Left colon (tissue), 2 donors: ENCODE measurements around the gene RNF32. TPM values are rescaled to one million over a fixed set of nuclear protein-coding genes. Genes with fewer than 3 reads are reported as not detected.

Source experiments
- ATAC-seq: fragments of 200-7000 bp; cut with Tn5 transposase; one replicate; pipeline ENCODE4 v1.9.1; 2020; ENCODE audit warnings: mild to moderate bottlenecking, moderate library complexity
- DNase-seq, 2 donors: peaks; one replicate each; pipeline ENCODE4 v3.0.0-alpha.2; 2020
- intact Hi-C, 2 donors: fragments of 100-400 bp; cut with DNase I in 1 of 2; cut with micrococcal nuclease in 1 of 2; formaldehyde crosslinking; loops; one replicate each; pipeline versions ENCODE4 v1.11.2 to v1.14.0; 2022; cut with DNase I, micrococcal nuclease
- long read RNA-seq: library from polyadenylated mRNA; unstranded; transcript quantifications from one replicate; pipeline ENCODE4 v2.0.0, GENCODE V29; 2021
- total RNA-seq, 2 donors: library from RNA; stranded (reverse); fragmentation: NEBNext Ultra II Directional; extraction: Animal tissue kit (Norgen Biotek cat#: 25700); gene quantifications; one replicate each; pipeline ENCODE4 v1.2.1, GENCODE V29; 2021
- donor health status: DM: no; HTN: no; CAD: no.
- donor health status: DM: yes; HTN: yes; CAD: no.

The RNF32 gene
- total RNA-seq, result 1 to 10 TPM; 2.8 to 3.6 TPM
- long read RNA-seq, partial matches to known transcripts, result 1 of 5 reads
- long read RNA-seq, other reads (novel, unspliced or antisense), result 4 of 5 reads

- peak; percentile 96 for ATAC-seq
- intact Hi-C loops, result no loop called here
- peak; percentile 95 to 98 for DNase-seq
Observed at GRCh38 chr7:156640257-156640948, at the start of gene RNF32. Gene RNF32 (plus strand): TSS chr7:156640774. CDS start chr7:156643878, 3,104 bp downstream.

GRCh38 chr7:156592155-156592884, 48.3 kb upstream of the RNF32 start:
- DNase-seq (no peak), ATAC-seq (peak; percentile 98)
- intact Hi-C loops, result no loop called here

GRCh38 chr7:156594283-156595080, 46.1 kb upstream of the RNF32 start:
- intact Hi-C loops, result no loop called here
- ATAC-seq, result no peak

GRCh38 chr7:156600496-156600895, 40.1 kb upstream of the RNF32 start:
- no peak for DNase-seq
- ATAC-seq, result no peak
- intact Hi-C loops, result no loop called here

More at GRCh38 chr7:156594283-156595080, 46.1 kb upstream of the RNF32 start:
- DNase-seq, result no peak

GRCh38 chr7:156602283-156602682, 38.3 kb upstream of the RNF32 start:
- intact Hi-C loops, result no loop called here
- ATAC-seq (peak; percentile 42), DNase-seq (no peak)

GRCh38 chr7:156603011-156603410, 37.6 kb upstream of the RNF32 start:
- DNase-seq (no peak), ATAC-seq (peak; percentile 86)

GRCh38 chr7:156603629-156604028, 36.9 kb upstream of the RNF32 start:
- ATAC-seq (peak; percentile 37), DNase-seq (no peak)
- intact Hi-C loops, result no loop called here

More at GRCh38 chr7:156603011-156603410, 37.6 kb upstream of the RNF32 start:
- intact Hi-C loops, result no loop called here

- ATAC-seq, result no peak
- intact Hi-C loops, result no loop called here
- DNase-seq, result no peak
Observed at GRCh38 chr7:156604311-156604710, 36.3 kb upstream of the RNF32 start.

GRCh38 chr7:156604836-156605695, 35.5 kb upstream of the RNF32 start:
- peak in 1 of 2 donors; percentile 14 for DNase-seq
- intact Hi-C loops, result no loop called here
- no peak for ATAC-seq

- ATAC-seq, result no peak
- DNase-seq, result no peak
- intact Hi-C loops, result no loop called here
Observed at GRCh38 chr7:156606135-156606534, 34.4 kb upstream of the RNF32 start.

- intact Hi-C loops, result no loop called here
- DNase-seq (peak in 1 of 2 donors; percentile 10), ATAC-seq (no peak)
Observed at GRCh38 chr7:156606691-156607331, 33.8 kb upstream of the RNF32 start.

- intact Hi-C loops, result no loop called here
- no peak for ATAC-seq
- DNase-seq, result peak in 1 of 2 donors; percentile 22
Observed at GRCh38 chr7:156607332-156608172, 33.0 kb upstream of the RNF32 start.

GRCh38 chr7:156608173-156608478, 32.4 kb upstream of the RNF32 start:
- ATAC-seq (no peak), DNase-seq (peak in 1 of 2 donors; percentile 15)
- intact Hi-C loops, result no loop called here

GRCh38 chr7:156609010-156609877, 31.3 kb upstream of the RNF32 start:
- DNase-seq (peak; percentile 44 to 67), ATAC-seq (peak; percentile 87)
- intact Hi-C loops, result no loop called here

- DNase-seq (no peak), ATAC-seq (no peak)
- intact Hi-C loops, result no loop called here
Observed at GRCh38 chr7:156610130-156610529, 30.4 kb upstream of the RNF32 start.

GRCh38 chr7:156610601-156611000, 30.0 kb upstream of the RNF32 start:
- no peak for DNase-seq
- intact Hi-C loops, result no loop called here

More at GRCh38 chr7:156610601-156611000, 30.0 kb upstream of the RNF32 start:
- ATAC-seq, result no peak
